GM23338 (cell line): ENCODE measurements around the gene COPS7B.

Source experiments
- CREB1 ChIP-seq: fragments of 250-450 bp; sonication (Bioruptor Pico); IDR thresholded peaks from 2 replicates; pipeline ENCODE4 v1.5.0; 2020; ENCODE audit warnings: low read depth, mild to moderate bottlenecking, moderate library complexity
- ETS1 ChIP-seq: IDR thresholded peaks from 2 replicates; pipeline ENCODE4 v1.6.1; 2016; ENCODE audit warnings: antibody characterized with exemption
- EZH2 ChIP-seq: fragments of 200-600 bp; sonication (generic); IDR thresholded peaks from one replicate; pipeline ENCODE4 v1.8.0; 2017; ENCODE audit warnings: antibody characterized with exemption, mild to moderate bottlenecking, low read depth; ENCODE audit not compliant: unreplicated experiment
- EZH2phosphoT487 ChIP-seq: fragments of 200-600 bp; sonication (generic); IDR thresholded peaks from one replicate; pipeline ENCODE4 v1.8.1; 2018; ENCODE audit warnings: antibody characterized with exemption; ENCODE audit not compliant: unreplicated experiment
- JUNB ChIP-seq: IDR thresholded peaks from one replicate; pipeline ENCODE4 v1.6.1; 2016; ENCODE audit warnings: antibody characterized with exemption; ENCODE audit not compliant: unreplicated experiment
- POLR2AphosphoS5 ChIP-seq: IDR thresholded peaks from 2 replicates; pipeline ENCODE4 v1.6.1; 2016; ENCODE audit warnings: antibody characterized with exemption, low read depth
- STAT1 ChIP-seq: IDR thresholded peaks from one replicate; pipeline ENCODE4 v1.6.1; 2016; ENCODE audit warnings: antibody characterized with exemption; ENCODE audit not compliant: unreplicated experiment
- ZNF114 ChIP-seq: fragments of 250-450 bp; sonication (Bioruptor Pico); IDR thresholded peaks from 2 replicates; pipeline ENCODE4 v1.5.0; 2020; ENCODE audit warnings: mild to moderate bottlenecking, moderate library complexity
- ZNF331 ChIP-seq: fragments of 250-450 bp; sonication (Bioruptor Pico); IDR thresholded peaks from 2 replicates; pipeline ENCODE4 v1.5.0; 2020; ENCODE audit warnings: low read depth, mild to moderate bottlenecking, moderate library complexity
- TF ChIP-seq, protein P1 (sequence below), 2 experiments: fragments of 200-600 bp in 1 of 2; sonication (generic) in 1 of 2; conservative IDR thresholded peaks; 2 replicates each; pipeline versions ENCODE4 v1.5.1 to v1.6.1; 2016 to 2017; ENCODE audit warnings: antibody characterized with exemption in 2 of 2, low read depth in 2 of 2, mild to moderate bottlenecking in 2 of 2, moderate library complexity in 1 of 2
- TF ChIP-seq, protein P2 (sequence below): IDR thresholded peaks from one replicate; pipeline ENCODE4 v1.6.1; 2018; ENCODE audit warnings: antibody characterized with exemption; ENCODE audit not compliant: unreplicated experiment

GRCh38 chr2:231769170-231770136, 16.8 kb upstream of the COPS7B start:
- TF ChIP-seq, protein P1, sequence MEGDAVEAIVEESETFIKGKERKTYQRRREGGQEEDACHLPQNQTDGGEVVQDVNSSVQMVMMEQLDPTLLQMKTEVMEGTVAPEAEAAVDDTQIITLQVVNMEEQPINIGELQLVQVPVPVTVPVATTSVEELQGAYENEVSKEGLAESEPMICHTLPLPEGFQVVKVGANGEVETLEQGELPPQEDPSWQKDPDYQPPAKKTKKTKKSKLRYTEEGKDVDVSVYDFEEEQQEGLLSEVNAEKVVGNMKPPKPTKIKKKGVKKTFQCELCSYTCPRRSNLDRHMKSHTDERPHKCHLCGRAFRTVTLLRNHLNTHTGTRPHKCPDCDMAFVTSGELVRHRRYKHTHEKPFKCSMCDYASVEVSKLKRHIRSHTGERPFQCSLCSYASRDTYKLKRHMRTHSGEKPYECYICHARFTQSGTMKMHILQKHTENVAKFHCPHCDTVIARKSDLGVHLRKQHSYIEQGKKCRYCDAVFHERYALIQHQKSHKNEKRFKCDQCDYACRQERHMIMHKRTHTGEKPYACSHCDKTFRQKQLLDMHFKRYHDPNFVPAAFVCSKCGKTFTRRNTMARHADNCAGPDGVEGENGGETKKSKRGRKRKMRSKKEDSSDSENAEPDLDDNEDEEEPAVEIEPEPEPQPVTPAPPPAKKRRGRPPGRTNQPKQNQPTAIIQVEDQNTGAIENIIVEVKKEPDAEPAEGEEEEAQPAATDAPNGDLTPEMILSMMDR (conservative IDR thresholded peaks at IDR 0.05; ENCODE audit: low read depth in 2 of 2), result 0 out of 4 replicates have a peak, but pooled peaks of 1 of the 2 experiments have one; percentile 16
- TF ChIP-seq POLR2AphosphoS5 (no peak), EZH2 (no peak), EZH2phosphoT487 (no peak), JUNB (no peak), ZNF331 (CRISPR knock-in tag) (no peak), ETS1 (no peak), STAT1 (no peak), CREB1 (CRISPR knock-in tag) (no peak), ZNF114 (no peak)
- TF ChIP-seq, protein P2, sequence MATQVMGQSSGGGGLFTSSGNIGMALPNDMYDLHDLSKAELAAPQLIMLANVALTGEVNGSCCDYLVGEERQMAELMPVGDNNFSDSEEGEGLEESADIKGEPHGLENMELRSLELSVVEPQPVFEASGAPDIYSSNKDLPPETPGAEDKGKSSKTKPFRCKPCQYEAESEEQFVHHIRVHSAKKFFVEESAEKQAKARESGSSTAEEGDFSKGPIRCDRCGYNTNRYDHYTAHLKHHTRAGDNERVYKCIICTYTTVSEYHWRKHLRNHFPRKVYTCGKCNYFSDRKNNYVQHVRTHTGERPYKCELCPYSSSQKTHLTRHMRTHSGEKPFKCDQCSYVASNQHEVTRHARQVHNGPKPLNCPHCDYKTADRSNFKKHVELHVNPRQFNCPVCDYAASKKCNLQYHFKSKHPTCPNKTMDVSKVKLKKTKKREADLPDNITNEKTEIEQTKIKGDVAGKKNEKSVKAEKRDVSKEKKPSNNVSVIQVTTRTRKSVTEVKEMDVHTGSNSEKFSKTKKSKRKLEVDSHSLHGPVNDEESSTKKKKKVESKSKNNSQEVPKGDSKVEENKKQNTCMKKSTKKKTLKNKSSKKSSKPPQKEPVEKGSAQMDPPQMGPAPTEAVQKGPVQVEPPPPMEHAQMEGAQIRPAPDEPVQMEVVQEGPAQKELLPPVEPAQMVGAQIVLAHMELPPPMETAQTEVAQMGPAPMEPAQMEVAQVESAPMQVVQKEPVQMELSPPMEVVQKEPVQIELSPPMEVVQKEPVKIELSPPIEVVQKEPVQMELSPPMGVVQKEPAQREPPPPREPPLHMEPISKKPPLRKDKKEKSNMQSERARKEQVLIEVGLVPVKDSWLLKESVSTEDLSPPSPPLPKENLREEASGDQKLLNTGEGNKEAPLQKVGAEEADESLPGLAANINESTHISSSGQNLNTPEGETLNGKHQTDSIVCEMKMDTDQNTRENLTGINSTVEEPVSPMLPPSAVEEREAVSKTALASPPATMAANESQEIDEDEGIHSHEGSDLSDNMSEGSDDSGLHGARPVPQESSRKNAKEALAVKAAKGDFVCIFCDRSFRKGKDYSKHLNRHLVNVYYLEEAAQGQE, result no peak
